Measurements from ENCODE around the gene SLC24A3. TPM values are rescaled to one million over a fixed set of nuclear protein-coding genes. Genes with fewer than 3 reads are reported as not detected.

The SLC24A3 gene
- total RNA-seq, 1 donor from 2014 or later: not detected

- intact Hi-C loops (cut with micrococcal nuclease): no loop called here
Measured at GRCh38 chr20:19381947-19382346, 169.5 kb downstream of the SLC24A3 start.

GRCh38 chr20:19382386-19383340, 170.2 kb downstream of the SLC24A3 start:
- intact Hi-C loops (cut with micrococcal nuclease): no loop called here

- intact Hi-C loops (cut with micrococcal nuclease): no loop called here
Measured at GRCh38 chr20:19384940-19385339, 172.5 kb downstream of the SLC24A3 start.

GRCh38 chr20:19387251-19387650, 174.8 kb downstream of the SLC24A3 start:
- intact Hi-C loops (cut with micrococcal nuclease): no loop called here

DNA sequence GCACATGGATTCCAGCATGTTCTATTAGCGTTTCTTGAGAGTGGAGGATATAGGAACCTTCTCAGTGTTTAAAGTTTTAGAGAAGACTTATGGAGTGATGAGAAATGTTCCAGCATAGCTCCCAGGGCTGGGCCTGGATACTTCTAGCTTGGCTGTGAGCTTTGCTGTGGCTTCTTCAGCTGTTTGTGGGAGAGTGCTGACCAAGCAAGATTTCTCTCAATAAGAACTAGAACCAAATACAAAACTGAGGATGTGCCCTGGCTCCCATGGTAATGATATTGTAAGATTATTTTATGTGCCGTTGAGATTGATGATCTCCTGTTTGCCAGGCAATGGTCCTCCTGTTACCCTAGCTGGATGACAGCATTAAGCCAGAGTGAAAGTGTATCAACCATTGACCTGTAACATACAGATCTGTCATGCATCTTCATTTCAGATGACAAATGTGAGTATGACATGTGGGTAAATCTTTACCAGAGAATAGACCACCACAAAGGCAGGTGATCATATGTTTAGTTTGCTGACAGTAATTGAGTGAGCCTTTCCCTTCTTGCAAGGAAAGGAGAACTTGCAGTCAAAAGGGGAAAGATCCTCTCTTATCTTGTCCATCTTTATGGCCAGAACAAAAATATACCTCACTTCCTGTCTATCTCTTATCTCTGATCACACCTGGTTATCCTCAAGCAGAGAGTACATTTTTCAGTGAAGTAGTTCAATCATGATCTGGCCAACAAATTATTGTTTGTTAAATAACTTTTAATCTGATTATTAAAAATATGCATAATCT, 180.1 kb downstream of the SLC24A3 start:
- intact Hi-C loops (cut with micrococcal nuclease): no loop called here

- intact Hi-C loops (cut with micrococcal nuclease): no loop called here
Measured at GRCh38 chr20:19396460-19397081, 184.1 kb downstream of the SLC24A3 start.

DNA sequence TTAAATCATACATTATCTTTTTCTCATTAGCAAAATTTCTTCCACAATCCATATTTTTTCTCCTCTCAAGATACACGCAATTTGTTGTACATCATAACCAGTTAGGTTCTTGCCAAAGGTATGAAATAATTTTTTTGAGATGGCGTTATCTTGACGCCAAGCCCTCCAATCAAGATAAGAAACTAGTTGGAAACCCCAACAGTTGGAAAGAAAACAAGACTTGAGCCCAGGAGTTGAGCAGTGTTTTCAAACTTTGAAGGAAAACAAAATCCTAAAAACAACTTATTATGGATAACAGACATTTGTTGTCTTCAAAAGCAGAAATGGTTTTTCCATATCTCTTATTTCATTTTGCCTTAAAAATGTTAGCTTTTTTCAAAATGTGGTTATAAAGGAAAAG, 184.8 kb downstream of the SLC24A3 start:
- intact Hi-C loops (cut with micrococcal nuclease): no loop called here

DNA sequence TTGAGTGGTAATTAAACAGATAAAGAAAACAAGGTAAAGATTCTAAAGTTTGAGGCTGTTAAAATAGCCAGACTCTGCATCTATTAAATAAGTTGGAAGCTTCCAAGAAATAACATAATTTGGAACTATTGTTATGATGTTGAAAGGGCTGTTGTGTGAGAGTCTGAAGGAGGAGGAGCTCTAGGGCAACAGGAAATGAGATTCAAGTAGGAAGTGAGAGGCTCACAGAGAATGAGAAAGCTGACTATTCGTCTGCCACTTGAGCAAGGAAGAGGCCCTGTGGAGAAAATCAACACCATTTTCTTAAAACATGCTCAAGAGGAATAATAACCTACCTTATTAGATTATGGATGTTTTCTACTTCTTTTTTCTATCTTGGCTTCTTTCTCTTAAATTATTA, 185.2 kb downstream of the SLC24A3 start:
- intact Hi-C loops (cut with micrococcal nuclease): no loop called here

DNA sequence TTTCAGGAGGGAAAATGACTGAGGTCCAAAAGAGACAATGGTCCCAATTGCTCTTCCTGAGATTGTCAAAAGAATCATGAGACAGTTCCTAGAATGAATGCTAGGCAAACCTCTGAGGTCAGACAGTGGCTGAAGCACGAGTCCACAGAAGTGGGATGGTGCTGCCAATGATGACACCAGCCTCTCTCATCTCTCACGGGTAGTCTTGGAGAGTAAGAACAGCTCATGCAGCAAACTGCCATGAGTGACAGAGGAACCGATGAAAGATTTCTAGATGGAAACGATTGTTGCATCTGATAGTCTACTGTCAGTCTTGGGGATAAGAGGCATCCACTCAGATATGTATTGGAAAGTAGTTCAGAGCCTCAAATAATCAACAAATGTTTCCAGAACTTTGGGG, 188.7 kb downstream of the SLC24A3 start:
- intact Hi-C loops (cut with micrococcal nuclease): no loop called here

DNA sequence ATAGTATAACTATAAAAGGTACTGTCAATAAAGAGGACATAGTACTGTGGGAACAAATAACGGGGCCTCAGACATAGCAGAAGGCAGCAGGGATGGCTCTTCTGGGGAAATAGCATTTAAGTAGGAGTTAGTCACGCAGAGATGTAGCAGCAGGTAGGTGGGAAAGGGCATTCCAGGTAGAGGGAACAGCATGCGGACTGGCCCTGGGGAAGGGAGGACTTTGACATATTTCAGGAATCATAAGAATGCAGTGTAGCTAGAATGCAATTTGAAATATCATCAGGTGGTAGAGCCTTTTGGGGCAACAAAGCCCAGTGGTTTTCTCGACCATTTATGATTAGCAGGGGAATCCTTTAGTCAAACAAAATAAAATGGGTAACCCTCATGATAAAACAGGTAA, 191.1 kb downstream of the SLC24A3 start:
- intact Hi-C loops (cut with micrococcal nuclease): no loop called here

- intact Hi-C loops (cut with micrococcal nuclease): no loop called here
Measured at GRCh38 chr20:19404826-19405225, 192.4 kb downstream of the SLC24A3 start.

DNA sequence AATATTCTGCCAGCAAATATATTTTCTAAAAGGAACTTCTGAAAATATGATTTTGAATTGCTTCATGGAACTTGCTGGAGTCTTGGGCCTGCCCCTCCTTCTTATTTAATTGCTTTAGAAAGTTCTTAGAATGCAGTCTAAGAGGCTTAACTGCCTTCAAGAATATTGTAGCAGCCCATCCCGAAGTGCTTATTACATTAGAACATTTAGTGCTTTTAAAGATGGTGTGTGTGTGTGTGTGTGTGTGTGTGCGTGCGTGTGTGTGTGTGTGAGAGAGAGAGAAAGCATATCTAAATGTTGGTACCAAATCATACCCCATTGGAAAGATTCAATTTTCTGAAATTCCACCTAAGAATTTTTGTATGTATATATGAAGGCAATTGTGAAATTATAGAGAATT, 193.5 kb downstream of the SLC24A3 start:
- intact Hi-C loops (cut with micrococcal nuclease): no loop called here

- intact Hi-C loops (cut with micrococcal nuclease): no loop called here
Measured at GRCh38 chr20:19406381-19406780, 193.9 kb downstream of the SLC24A3 start.

GRCh38 chr20:19407196-19407595, 194.8 kb downstream of the SLC24A3 start:
- intact Hi-C loops (cut with micrococcal nuclease): no loop called here

DNA sequence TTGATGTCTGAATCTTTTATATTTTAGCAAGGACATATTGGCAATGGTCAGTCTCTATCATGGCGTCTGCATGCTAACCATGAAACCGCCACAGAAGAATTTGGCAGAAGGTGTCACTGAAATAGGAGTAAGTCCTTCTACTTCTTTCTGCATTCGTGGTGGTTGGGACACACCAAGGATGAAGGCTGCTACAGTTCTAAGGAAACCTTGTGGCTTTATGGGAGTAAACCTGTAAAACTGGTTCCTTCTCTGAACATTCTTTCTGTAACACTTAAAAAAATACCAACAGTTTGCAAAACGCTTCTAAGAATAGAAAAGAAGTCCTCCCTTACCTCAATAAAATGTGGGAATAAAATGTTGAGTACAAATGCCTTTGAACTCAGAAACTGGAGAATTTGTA, 195.3 kb downstream of the SLC24A3 start:
- intact Hi-C loops (cut with micrococcal nuclease): no loop called here

DNA sequence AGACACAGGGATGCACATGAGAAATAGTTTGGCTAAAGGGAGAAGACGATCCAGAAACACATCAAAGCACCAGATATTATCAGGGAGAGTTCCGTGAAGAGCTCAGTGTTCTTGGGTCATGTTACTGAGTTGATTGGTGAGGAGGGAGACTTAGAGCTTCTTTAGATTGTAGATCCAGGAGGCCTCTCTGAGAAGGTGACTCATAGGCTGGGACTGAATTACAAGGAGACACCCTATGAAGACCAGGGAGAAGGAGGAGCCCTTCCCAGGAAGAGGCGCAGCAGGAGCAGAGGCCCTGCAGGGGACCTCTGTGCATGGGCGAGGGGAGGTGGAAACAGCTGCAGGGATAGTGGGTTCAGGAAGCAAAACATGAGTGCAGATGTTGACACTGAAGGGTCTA, 196.5 kb downstream of the SLC24A3 start:
- intact Hi-C loops (cut with micrococcal nuclease): no loop called here

DNA sequence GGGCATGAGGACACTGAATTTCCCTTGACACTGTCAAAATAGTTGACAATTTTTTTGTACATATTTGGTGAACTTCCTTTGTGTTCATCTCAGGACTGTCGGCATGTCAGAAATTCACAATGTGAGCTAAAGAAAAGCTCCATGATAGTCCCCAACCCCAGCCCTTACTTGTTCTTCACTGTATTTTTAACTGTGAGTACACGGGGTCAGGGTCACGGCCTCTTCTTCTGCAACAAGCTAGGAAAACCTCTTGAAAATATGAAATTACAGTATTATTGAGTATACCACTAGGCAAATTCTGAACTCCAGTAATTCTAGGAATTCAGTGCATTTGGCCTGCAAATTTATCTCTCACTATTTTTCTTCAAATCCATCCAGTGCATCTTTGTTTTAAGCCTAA, 199.4 kb downstream of the SLC24A3 start:
- intact Hi-C loops (cut with micrococcal nuclease): no loop called here

GRCh38 chr20:19412254-19412653, 199.8 kb downstream of the SLC24A3 start:
- intact Hi-C loops (cut with micrococcal nuclease): no loop called here

- intact Hi-C loops (cut with micrococcal nuclease): no loop called here
Measured at GRCh38 chr20:19414600-19414999, 202.2 kb downstream of the SLC24A3 start.

- intact Hi-C loops (cut with micrococcal nuclease): no loop called here
Measured at GRCh38 chr20:19415786-19416185, 203.3 kb downstream of the SLC24A3 start.

GRCh38 chr20:19416627-19417026, 204.2 kb downstream of the SLC24A3 start:
- intact Hi-C loops (cut with micrococcal nuclease): no loop called here

DNA sequence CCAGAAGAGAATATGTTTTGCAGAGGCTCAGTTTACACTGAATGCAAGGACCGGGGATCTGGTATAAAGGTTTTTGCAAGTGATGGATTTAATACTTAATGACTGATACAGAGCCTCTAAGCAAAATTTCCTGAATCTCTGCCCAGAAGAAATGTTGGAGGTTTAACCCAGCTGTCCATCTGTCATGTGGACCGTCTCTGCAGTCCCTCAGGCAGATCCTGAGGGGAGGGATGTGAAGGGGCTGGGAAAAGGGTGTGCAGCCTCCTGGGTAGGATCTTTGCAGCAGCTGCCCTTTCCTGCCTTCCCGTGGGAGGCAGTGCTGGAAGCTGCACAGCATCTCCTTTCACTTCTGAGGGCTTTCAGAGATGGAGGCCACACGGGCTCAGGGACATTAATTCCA, 207.0 kb downstream of the SLC24A3 start:
- intact Hi-C loops (cut with micrococcal nuclease): no loop called here

All from T-helper 1 cell treated with Interleukin-12 subunit alpha and Interleukin-12 subunit beta and Interleukin-4 antibody, amounts not matched to agents 30 ng/mL and 1 ng/mL, for 36 hours (primary cell).